Liver (tissue), 3 donors: Measurements from ENCODE around the gene NOS1AP.

Experiments used
- CTCF ChIP-seq: fragments of 150-350 bp; IDR thresholded peaks from 2 replicates; pipeline ENCODE4 v1.5.1; 2017; ENCODE audit warnings: improper control_type of control experiment, low read depth, low read length; ENCODE audit not compliant: missing input control
- FOXA1 ChIP-seq: IDR thresholded peaks from 2 replicates; pipeline ENCODE4 v1.6.1; 2016; ENCODE audit warnings: antibody characterized with exemption
- MAX ChIP-seq: IDR thresholded peaks from 2 replicates; pipeline ENCODE4 v1.6.1; 2016; ENCODE audit warnings: antibody characterized with exemption
- RAD21 ChIP-seq, 2 donors: IDR thresholded peaks; 2 replicates each; pipeline ENCODE4 v1.6.1; 2016; ENCODE audit warnings: antibody characterized with exemption in 2 of 2, mild to moderate bottlenecking in 2 of 2
- YY1 ChIP-seq: IDR thresholded peaks from 2 replicates; pipeline ENCODE4 v1.6.1; 2016; ENCODE audit warnings: antibody characterized with exemption, mild to moderate bottlenecking
- donor health status: healthy.
- donor health status: healthy.

- TF ChIP-seq FOXA1 (no peak), MAX (no peak), CTCF (no peak), RAD21 (IDR thresholded peaks at IDR 0.05) (no peak), YY1 (no peak)
Measured at GRCh38 chr1:162161916-162162550, 92.5 kb downstream of the NOS1AP start.
